K562 (cell line): Measurements from ENCODE around the gene RABL6. TPM values are rescaled to one million over a fixed set of nuclear protein-coding genes. Genes with fewer than 3 reads are reported as not detected.

Experiments used
- CBFA2T3 ChIP-seq: fragments of 450-650 bp; IDR thresholded peaks from 2 replicates; pipeline ENCODE4 v1.6.1; 2017
- CC2D1A ChIP-seq: fragments of 450-650 bp; IDR thresholded peaks from 2 replicates; pipeline ENCODE4 v1.6.1; 2017; ENCODE audit warnings: mild to moderate bottlenecking
- HMG20B ChIP-seq: fragments of 250-450 bp; sonication (Bioruptor Pico); IDR thresholded peaks from 2 replicates; pipeline ENCODE4 v1.5.0; 2021; ENCODE audit warnings: mild to moderate bottlenecking
- MAFK ChIP-seq: IDR thresholded peaks from 2 replicates; pipeline ENCODE4 v1.6.1; 2011; ENCODE audit warnings: low read length, improper control_type of control experiment
- MCM7 ChIP-seq, 2 experiments: fragments of 450-650 bp; IDR thresholded peaks; 2 replicates each; pipeline ENCODE4 v1.6.1; 2016 to 2018
- SFPQ ChIP-seq: fragments of 200-400 bp; formaldehyde crosslinking; IDR thresholded peaks from 2 replicates; pipeline ENCODE4 v1.6.1; 2017; ENCODE audit warnings: mild to moderate bottlenecking, low read depth, low read length, moderate library complexity
- ZBTB40 ChIP-seq, 2 experiments: fragments of 450-650 bp in 1 of 2; sonication (generic) in 1 of 2; formaldehyde crosslinking in 1 of 2; IDR thresholded peaks; 2 replicates each; pipeline versions ENCODE4 v1.7.1 to v1.9.0; 2016 to 2022; ENCODE audit warnings: inconsistent platforms in 1 of 2, mild to moderate bottlenecking in 1 of 2, missing genetic modification reagents in 1 of 2
- ZNF444 ChIP-seq: fragments of 250-450 bp; sonication (Bioruptor Pico); IDR thresholded peaks from 2 replicates; pipeline ENCODE4 v1.4.0; 2020; ENCODE audit warnings: mild to moderate bottlenecking, moderate library complexity
- ZNF586 ChIP-seq: fragments of 450-650 bp; formaldehyde crosslinking; conservative IDR thresholded peaks from 2 replicates; pipeline ENCODE4 v1.4.0; 2020; ENCODE audit warnings: mild to moderate bottlenecking, moderate library complexity
- ZNF655 ChIP-seq: fragments of 250-450 bp; sonication (Bioruptor Pico); IDR thresholded peaks from 2 replicates; pipeline ENCODE4 v1.5.0; 2021
- ZNF76 ChIP-seq: fragments of 250-450 bp; sonication (Bioruptor Pico); IDR thresholded peaks from 2 replicates; pipeline ENCODE4 v1.4.0; 2020; ENCODE audit warnings: mild to moderate bottlenecking, moderate library complexity, borderline replicate concordance
- ZSCAN29 ChIP-seq: fragments of 450-650 bp; IDR thresholded peaks from 2 replicates; pipeline ENCODE4 v1.6.1; 2017
- polyA plus RNA-seq, 8 experiments: library from polyadenylated mRNA; depleted of rRNA in 4 of 8; stranded (reverse) in 5 of 8; unstranded in 3 of 8; fragments of >200 nt; fragmentation: Nextera tagmentation in 2 of 8; fragmentation: Illumina TruSeq in 1 of 8; extraction: Ambion mirVana in 2 of 8; extraction: Trizol in 1 of 8; gene quantifications; 2 replicates each; pipeline versions ENCODE4 v1.2.1 to v1.2.3, GENCODE V29; 2011 to 2014; ENCODE audit warnings: inconsistent platforms in 1 of 8, missing spikeins in 1 of 8
- total RNA-seq, 7 experiments: library from RNA; depleted of rRNA in 6 of 7; stranded (reverse); fragments of >200 nt in 6 of 7; fragmentation: Illumina TruSeq in 2 of 7; extraction: Trizol in 2 of 7; gene quantifications; 2 replicates each; pipeline versions ENCODE4 v1.2.1 to v1.2.3, GENCODE V29; 2011 to 2021; ENCODE audit warnings: low replicate concordance in 1 of 7

Gene RABL6
- total and polyA plus RNA-seq, 9 of the 15 experiments (the other 6 are each of a cell fraction or from before 2014, with no cell fraction given), result 5.6 to 181 (median 84.5) TPM

GRCh38 chr9:136807281-136808074, at the start of gene RABL6 (continued):
- TF ChIP-seq ZBTB40 (IDR thresholded peaks at IDR 0.05) (0 out of 2 replicates have a peak, but pooled peaks have one; percentile 33), ZBTB40 (CRISPR knock-in tag; IDR thresholded peaks at IDR 0.05) (no peak), ZSCAN29 (no peak), MAFK (no peak), ZNF76 (CRISPR knock-in tag) (0 out of 2 replicates have a peak, but pooled peaks have one; percentile 33), HMG20B (no peak), SFPQ (no peak), ZNF444 (CRISPR knock-in tag) (no peak), MCM7 (IDR thresholded peaks at IDR 0.05) (no peak), CBFA2T3 (no peak), CC2D1A (no peak), ZNF586 (CRISPR knock-in tag) (no peak), ZNF655 (CRISPR knock-in tag) (no peak)
